GOT3 (cell line): Measurements from ENCODE around the gene GAP43.

Experiments used
- DNase-seq: peaks from one replicate; lab custom pipeline; 2025; ENCODE audit warnings: mixed read lengths; lab: John Stamatoyannopoulos, UW

The GAP43 gene

DNA sequence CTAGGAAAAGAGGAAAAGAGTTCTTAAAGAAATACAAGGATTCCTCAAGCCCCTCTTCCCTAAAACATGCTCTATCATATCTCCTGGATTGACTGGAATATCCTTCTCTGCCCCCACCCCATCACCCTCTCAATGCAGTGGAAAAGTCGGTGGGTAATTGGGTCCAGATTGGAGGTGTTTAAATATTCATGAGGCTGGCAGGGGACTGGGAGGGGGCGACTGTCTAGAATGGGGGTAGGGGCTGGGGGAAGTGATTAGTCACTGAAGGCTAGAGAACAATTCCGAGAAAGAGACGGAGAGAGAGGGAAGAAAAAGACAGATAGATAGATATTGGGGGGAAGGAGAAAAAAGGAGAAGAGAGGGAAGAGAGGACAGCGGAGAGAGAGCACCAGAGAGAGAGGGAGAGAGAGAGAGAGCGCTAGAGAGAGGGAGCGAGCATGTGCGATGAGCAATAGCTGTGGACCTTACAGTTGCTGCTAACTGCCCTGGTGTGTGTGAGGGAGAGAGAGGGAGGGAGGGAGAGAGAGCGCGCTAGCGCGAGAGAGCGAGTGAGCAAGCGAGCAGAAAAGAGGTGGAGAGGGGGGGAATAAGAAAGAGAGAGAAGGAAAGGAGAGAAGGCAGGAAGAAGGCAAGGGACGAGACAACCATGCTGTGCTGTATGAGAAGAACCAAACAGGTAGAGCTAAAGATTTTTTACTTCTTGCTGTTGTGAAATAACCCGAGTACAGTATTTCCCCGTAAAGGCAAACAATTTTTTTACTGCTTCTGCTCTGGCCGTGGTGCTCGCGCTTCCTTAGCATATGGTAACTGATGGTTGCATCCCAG, at the start of gene GAP43:
GAP43 (plus strand) TSS at position 467 of the 825 bp plus-strand sequence; CDS start at position 647, 180 bp downstream.
- peak; percentile 22 for DNase-seq

- DNase-seq = no peak
These were observed 46.9 kb upstream of the GAP43 start for GRCh38 chr3:115576325-115576875.

DNA sequence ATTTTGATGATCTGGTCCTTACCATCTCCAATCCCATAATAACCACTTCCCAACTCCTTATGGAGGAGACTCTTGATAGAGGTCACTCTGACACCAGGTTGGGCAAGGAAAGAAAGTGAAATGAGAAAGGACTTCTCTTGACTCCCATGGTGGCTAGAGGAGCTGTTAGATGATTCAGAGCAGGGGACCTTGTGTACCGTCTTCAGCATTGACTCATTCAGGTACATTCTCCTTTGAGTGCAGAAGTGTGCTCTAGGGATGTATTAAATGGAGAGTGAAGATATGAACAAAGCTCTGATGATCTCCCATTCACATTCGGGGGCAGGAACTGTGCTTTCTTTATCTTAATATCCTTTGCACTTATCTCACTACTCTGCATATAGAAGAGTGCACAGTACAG, 46.3 kb upstream of the GAP43 start:
- DNase-seq = no peak

GRCh38 chr3:115578331-115578730, 45.0 kb upstream of the GAP43 start:
- no peak for DNase-seq

- DNase-seq = no peak
These were observed 42.7 kb upstream of the GAP43 start for GRCh38 chr3:115580566-115580965.

DNA sequence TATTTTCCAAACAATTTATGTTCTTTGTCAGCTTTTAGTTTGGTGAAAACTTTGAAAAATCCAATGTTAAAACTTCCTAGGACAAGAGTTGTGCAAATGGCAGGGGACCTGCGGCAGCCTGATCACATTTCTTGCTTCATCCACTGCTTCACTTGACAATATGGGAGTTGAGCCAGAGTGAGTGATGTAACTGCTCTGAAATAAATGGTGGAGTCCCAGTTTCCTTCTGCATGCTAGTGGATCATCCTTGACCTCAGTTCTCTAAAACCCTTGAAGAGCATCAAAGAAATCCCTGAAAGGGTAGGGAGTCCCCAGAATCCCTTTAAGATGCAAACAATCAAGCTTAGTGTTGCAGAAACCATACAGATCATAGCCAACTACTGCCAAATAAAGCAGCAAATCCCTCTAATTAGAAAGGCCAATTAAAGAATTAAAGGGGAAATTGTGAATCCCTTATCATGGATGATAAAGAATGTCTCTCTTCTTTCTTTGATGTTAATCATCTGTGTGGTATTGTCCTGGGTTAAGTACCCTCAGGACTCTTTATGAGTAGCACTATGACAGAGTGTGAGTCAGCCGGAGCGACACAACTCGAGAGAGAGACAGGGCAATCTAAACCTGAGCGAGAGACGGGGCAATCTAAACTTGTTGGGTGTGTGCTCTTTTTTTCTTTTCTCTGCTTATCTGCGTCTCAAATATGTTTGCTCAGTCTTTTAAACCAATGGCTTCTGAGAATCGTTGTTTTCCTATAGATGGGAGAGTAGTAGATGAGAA, 41.8 kb upstream of the GAP43 start:
- no peak for DNase-seq

DNA sequence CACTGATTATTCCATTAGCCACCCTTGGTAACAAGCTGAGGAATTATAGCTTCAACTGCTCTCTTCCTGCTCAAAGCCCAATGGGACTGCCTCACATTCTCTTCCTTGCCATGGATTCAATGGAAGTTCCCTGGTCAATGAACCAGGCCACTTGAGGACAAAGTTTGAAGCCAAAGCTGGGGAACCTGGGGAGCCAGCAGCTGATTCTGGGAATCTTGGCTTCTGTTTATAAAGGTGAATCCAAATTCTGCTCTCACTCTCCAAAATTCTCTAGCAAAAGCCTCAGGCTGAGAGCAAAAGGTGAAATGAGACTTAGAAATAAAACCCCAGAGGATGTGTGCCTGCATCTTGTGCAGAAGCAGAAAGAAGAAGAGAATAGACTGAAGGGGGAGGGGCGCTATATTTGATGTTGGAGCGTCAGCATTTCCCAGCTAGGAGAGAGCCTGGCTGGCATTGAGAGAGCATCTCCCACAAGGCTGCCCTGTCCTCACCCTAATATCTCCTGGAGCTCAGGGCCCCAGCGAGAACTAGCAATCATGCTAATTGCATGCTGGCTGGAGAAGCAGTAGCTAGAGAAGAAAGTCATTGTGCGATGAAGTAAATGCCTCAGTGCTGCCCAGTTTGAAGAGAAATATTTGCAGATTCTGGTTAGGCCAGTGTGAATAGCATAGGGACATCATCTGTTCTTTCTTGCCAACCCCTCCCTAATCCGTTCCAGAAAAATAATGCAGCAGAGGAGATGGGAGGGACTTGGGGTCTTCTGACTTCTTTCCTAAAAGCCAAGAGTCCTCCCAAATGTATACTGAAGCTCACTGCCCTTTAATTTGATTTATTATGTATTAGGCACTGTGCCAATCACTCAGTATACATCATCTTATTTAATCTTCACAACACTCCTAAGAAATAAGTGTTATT, 34.9 kb upstream of the GAP43 start:
- no peak for DNase-seq

GRCh38 chr3:115590873-115591272, 32.4 kb upstream of the GAP43 start:
- no peak for DNase-seq

DNA sequence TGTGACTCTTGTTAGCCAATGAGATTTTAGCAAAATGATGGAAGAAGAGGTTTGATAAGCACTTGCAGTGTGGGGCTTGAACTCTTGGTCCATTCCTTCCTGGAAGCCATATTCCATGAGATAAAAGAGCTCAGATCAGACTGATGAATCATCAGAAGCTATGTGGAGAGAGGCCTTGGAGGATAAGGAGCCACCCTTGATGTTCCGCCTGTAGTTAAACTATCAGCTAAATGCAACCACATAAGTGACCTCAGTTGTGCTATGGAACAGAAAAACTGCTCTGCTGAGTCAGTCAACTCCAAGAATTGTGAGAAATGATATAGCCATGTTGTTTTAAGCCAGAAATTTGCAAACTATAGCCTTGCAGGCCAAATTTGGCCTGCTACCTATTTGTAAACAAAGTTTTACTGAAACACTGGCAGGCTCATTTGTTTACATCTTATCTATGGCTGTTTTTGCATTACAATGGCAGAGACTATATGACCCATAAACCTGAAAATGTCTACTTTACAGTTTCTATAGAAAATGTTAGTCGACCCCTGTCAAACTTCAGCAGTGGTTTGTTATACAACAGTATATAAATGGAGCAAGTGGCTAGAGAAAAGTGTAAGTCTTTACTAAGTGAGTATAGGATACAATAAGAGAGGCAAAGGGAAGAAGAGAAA, 27.6 kb upstream of the GAP43 start:
- no peak for DNase-seq

- no peak for DNase-seq
These were observed 25.1 kb upstream of the GAP43 start for GRCh38 chr3:115598216-115598615.

- no peak for DNase-seq
These were observed 21.1 kb upstream of the GAP43 start for GRCh38 chr3:115602194-115602593.

DNA sequence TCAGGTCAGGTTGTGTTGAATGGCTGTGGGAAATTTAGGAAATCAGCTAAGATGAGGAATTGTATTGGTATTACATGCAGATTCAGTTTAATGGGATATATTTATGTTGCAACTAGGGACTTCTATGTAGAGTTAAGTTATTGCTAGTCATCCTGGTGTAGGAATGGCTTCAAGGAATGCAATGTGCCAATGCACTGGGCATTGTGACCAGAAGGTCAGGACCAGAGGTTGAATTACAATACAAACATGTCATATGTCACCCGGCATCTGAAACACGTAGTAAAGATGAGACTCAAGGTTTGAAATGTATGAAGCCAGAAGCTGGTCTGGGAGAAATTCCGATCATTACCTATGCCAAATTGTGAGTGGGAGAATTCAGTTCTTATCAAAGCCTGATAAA, 11.7 kb upstream of the GAP43 start:
- no peak for DNase-seq

GRCh38 chr3:115615001-115615814, 8.1 kb upstream of the GAP43 start:
- no peak for DNase-seq

- no peak for DNase-seq
These were observed 6.8 kb upstream of the GAP43 start for GRCh38 chr3:115616461-115616860.

DNA sequence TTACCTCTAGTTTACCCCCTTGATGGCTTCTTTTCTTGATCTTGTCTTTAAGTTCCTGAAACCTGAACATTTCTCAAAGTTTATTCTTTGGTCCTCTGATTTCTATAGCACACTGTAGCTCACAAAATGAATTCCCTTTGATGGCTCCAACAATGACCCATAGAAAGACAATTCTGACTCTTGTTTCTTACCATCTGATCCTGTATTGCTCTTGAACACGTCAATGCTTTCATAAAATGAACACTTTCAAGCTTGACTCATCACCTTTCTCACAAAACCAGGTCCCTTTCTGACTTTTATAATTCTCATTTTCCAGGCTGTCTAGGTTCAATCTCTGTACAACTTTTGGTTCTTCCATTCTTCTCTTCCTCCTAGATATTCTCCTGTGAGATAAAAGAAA, 5.7 kb upstream of the GAP43 start:
- DNase-seq = no peak

DNA sequence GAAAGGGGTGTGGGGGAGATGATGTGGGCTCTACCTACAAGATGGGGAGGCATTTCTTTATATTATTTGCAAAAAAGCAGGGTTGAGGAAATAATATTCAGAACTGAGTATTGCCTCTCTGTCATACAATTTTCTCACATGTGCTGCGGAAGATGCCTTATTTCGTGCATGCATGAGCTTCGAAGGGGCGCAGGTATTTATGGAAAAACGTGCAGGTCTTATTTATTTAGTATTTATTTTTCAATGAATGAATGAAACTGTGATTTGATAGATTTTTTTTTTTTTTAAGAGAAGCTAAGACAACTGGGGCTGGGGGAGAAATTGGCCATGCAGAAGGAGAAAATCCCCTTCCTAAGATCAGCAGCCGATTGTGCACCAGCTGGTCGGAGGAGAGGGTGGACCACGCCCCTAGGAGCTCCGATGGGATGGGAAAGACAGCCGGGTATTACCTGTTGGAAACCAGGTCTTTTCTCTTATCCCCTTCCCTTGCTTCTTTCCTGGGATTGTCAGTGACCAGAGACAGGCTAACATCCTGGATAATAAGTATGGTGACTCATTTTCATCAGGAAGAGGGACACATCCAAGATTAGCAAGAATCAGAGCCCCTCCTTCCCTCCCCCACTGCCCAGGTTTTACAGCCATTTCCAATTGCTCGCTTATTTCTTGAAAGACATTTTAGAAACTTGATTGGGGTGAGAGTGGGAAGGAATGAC, 875 bp downstream of the GAP43 start:
- DNase-seq = no peak

DNA sequence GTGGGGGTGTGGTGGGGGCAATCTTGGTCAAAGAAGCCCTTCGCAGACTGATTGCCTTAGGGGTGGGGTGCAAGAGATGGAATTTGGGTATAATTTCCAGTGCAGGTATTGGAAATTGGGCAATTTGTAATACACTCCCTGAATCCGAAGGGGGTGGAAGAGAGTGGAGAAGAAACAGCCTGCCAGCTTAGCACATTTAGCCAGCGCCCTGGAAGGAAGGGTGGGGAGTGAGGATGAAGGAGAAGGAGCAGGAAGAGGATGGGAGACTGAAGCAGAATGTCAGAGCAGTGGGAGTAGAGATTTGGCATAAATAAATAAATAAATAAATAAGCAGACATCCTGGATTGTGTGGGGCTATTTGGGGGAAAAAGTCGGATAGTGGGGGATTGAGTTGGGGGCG, 1.6 kb downstream of the GAP43 start:
- no peak for DNase-seq

GRCh38 chr3:115626006-115626409, 2.7 kb downstream of the GAP43 start:
- no peak for DNase-seq

- no peak for DNase-seq
These were observed 3.4 kb downstream of the GAP43 start for GRCh38 chr3:115626721-115627120.
